SK-N-MC (cell line): Measurements from ENCODE around the gene TSFM.

Experiments used
- DNase-seq: peaks from one replicate; pipeline ENCODE4 v3.0.0-alpha.2; 2011; ENCODE audit warnings: low read depth, low spot score
- H3K27ac ChIP-seq: fragments of 200-600 bp; sonication (generic); 2 replicates; pipeline ENCODE4 v1.5.1; 2016; ENCODE audit warnings: mixed run types
- H3K36me3 ChIP-seq: fragments of 200-600 bp; sonication (generic); 2 replicates; pipeline ENCODE4 v1.6.1; 2017; ENCODE audit warnings: antibody characterized with exemption, low read length, mixed read lengths; ENCODE audit not compliant: insufficient read depth
- H3K4me3 ChIP-seq: fragments of 200-600 bp; sonication (generic); 2 replicates; pipeline ENCODE4 v1.5.1; 2016
- H3K9ac ChIP-seq: fragments of 200-600 bp; sonication (generic); 2 replicates; pipeline ENCODE4 v1.8.0; 2017; ENCODE audit warnings: mixed run types, mixed read lengths; ENCODE audit not compliant: insufficient read length
- H3K9me3 ChIP-seq: fragments of 200-600 bp; sonication (generic); 2 replicates; pipeline ENCODE4 v1.6.1; 2017; ENCODE audit warnings: low read depth, mild to moderate bottlenecking, antibody characterized with exemption, low read length, moderate library complexity, mixed read lengths
- EZH2 ChIP-seq: fragments of 200-600 bp; sonication (generic); IDR thresholded peaks from one replicate; pipeline ENCODE4 v1.6.1; 2017; ENCODE audit warnings: antibody characterized with exemption
- FOXP2 ChIP-seq: optimal IDR thresholded peaks from 2 replicates; pipeline ENCODE3; 2011; ENCODE audit warnings: mild to moderate bottlenecking, moderate library complexity; ENCODE audit not compliant: insufficient read depth; ENCODE audit errors: extremely low read length, control extremely low read depth
- POLR2AphosphoS5 ChIP-seq: IDR thresholded peaks from 2 replicates; pipeline ENCODE4 v1.6.1; 2012; ENCODE audit warnings: mild to moderate bottlenecking, low read depth, low read length, borderline replicate concordance

The TSFM gene

GRCh38 chr12:57757771-57758170 is 24.8 kb upstream of the TSFM start:
- H3K36me3 ChIP-seq, result no peaks in the 10 kb centered on the region; the same call in 1 of the 2 replicates
- no peak overlapping the region for H3K9ac ChIP-seq
- no peak overlapping the region for H3K4me3 ChIP-seq
- no peak for DNase-seq
- H3K9me3 ChIP-seq, result no peaks in the 10 kb centered on the region
- TF ChIP-seq EZH2 (no peak), POLR2AphosphoS5 (no peak), FOXP2 (no peak)
- no peak overlapping the region for H3K27ac ChIP-seq

GRCh38 chr12:57758552-57759359 is 23.8 kb upstream of the TSFM start:
- Histone ChIP-seq H3K9ac (no peak overlapping the region), H3K4me3 (no peak overlapping the region), H3K9me3 (no peaks in the 10 kb centered on the region), H3K27ac (no peak overlapping the region), H3K36me3 (no peaks in the 10 kb centered on the region; the same call in 1 of the 2 replicates)
- TF ChIP-seq EZH2 (no peak), POLR2AphosphoS5 (no peak), FOXP2 (no peak)
- DNase-seq, result no peak

- Histone ChIP-seq H3K9ac (no peak overlapping the region), H3K9me3 (no peaks in the 10 kb centered on the region), H3K4me3 (no peak overlapping the region), H3K36me3 (no peaks in the 10 kb centered on the region; the same call in 1 of the 2 replicates), H3K27ac (no peak overlapping the region)
- no peak for DNase-seq
- TF ChIP-seq POLR2AphosphoS5, result no peak
- TF ChIP-seq FOXP2, result no peak
- no peak for TF ChIP-seq EZH2
Observed at GRCh38 chr12:57759360-57759980, 23.1 kb upstream of the TSFM start.

GRCh38 chr12:57760347-57760982 is 22.1 kb upstream of the TSFM start:
- H3K9ac ChIP-seq, result no peak overlapping the region
- H3K36me3 ChIP-seq, result no peaks in the 10 kb centered on the region; the same call in 1 of the 2 replicates
- TF ChIP-seq EZH2 (no peak), FOXP2 (no peak), POLR2AphosphoS5 (no peak)
- H3K27ac ChIP-seq, result no peak overlapping the region
- no peaks in the 10 kb centered on the region for H3K9me3 ChIP-seq
- no peak overlapping the region for H3K4me3 ChIP-seq
- DNase-seq, result no peak

GRCh38 chr12:57761391-57761998 is 21.1 kb upstream of the TSFM start:
- Histone ChIP-seq H3K27ac (no peak overlapping the region), H3K4me3 (no peak overlapping the region), H3K36me3 (no peaks in the 10 kb centered on the region; the same call in 1 of the 2 replicates), H3K9ac (no peak overlapping the region), H3K9me3 (no peaks in the 10 kb centered on the region)
- no peak for DNase-seq
- TF ChIP-seq POLR2AphosphoS5 (no peak), EZH2 (no peak), FOXP2 (no peak)

GRCh38 chr12:57762463-57762862 is 20.1 kb upstream of the TSFM start:
- Histone ChIP-seq H3K9me3 (no peaks in the 10 kb centered on the region), H3K9ac (no peak overlapping the region), H3K36me3 (no peaks in the 10 kb centered on the region; the same call in 1 of the 2 replicates), H3K4me3 (no peak overlapping the region), H3K27ac (no peak overlapping the region)
- no peak for DNase-seq
- TF ChIP-seq EZH2 (no peak), POLR2AphosphoS5 (no peak), FOXP2 (no peak)

- no peak for TF ChIP-seq EZH2
- no peak for TF ChIP-seq POLR2AphosphoS5
- TF ChIP-seq FOXP2, result no peak
Observed at GRCh38 chr12:57763881-57764661, 18.5 kb upstream of the TSFM start.

GRCh38 chr12:57764662-57765002 is 18.0 kb upstream of the TSFM start:
- TF ChIP-seq FOXP2 (no peak), EZH2 (no peak), POLR2AphosphoS5 (no peak)
- Histone ChIP-seq H3K4me3 (peak overlapping the region; percentile 64), H3K9me3 (no peaks in the 10 kb centered on the region), H3K9ac (no peak overlapping the region), H3K27ac (no peak overlapping the region), H3K36me3 (peaks cover 11% of the 10 kb centered on the region; the same call in 1 of the 2 replicates)
- no peak for DNase-seq

More at GRCh38 chr12:57763881-57764661, 18.5 kb upstream of the TSFM start:
- DNase-seq, result no peak
- Histone ChIP-seq H3K36me3 (peaks cover 5% of the 10 kb centered on the region; the same call in 1 of the 2 replicates), H3K9ac (no peak overlapping the region), H3K9me3 (no peaks in the 10 kb centered on the region), H3K27ac (no peak overlapping the region), H3K4me3 (no peak overlapping the region)
